Neural progenitor cell (in vitro differentiated cells): ENCODE data around the gene LRWD1. TPM values are rescaled to one million over a fixed set of nuclear protein-coding genes. Genes with fewer than 3 reads are reported as not detected.

Experiments used
- DNase-seq: peaks from one replicate; pipeline ENCODE4 v3.0.0-alpha.2; 2016; ENCODE audit warnings: low spot score
- H2AFZ ChIP-seq: fragments of 200-600 bp; sonication (generic); replicated peaks from 2 replicates; pipeline ENCODE4 v1.6.1; 2016; ENCODE audit warnings: antibody characterized with exemption
- H3F3A ChIP-seq: fragments of 200-600 bp; sonication (generic); 2 replicates; pipeline ENCODE4 v1.6.1; 2016; ENCODE audit warnings: antibody characterized with exemption, low read depth
- H3K27ac ChIP-seq: fragments of 200-600 bp; sonication (generic); 2 replicates; pipeline ENCODE4 v1.5.1; 2016; ENCODE audit warnings: mild to moderate bottlenecking
- H3K27me3 ChIP-seq: fragments of 200-600 bp; sonication (generic); 2 replicates; pipeline ENCODE4 v1.6.1; 2016; ENCODE audit warnings: mild to moderate bottlenecking, moderate library complexity
- H3K36me3 ChIP-seq: fragments of 200-600 bp; sonication (generic); 2 replicates; pipeline ENCODE4 v1.5.1; 2016
- H3K4me1 ChIP-seq: fragments of 200-600 bp; sonication (generic); 2 replicates; pipeline ENCODE4 v1.6.1; 2016; ENCODE audit warnings: mixed run types
- H3K4me2 ChIP-seq: fragments of 200-600 bp; sonication (generic); 2 replicates; pipeline ENCODE4 v1.6.1; 2016
- H3K4me3 ChIP-seq: fragments of 200-600 bp; sonication (generic); 2 replicates; pipeline ENCODE4 v1.5.1; 2016
- H3K79me2 ChIP-seq: fragments of 200-600 bp; sonication (generic); 2 replicates; pipeline ENCODE4 v1.6.1; 2016; ENCODE audit warnings: low read depth
- H3K9ac ChIP-seq: fragments of 200-600 bp; sonication (generic); 2 replicates; pipeline ENCODE4 v1.6.1; 2016
- H3K9me3 ChIP-seq: fragments of 200-600 bp; sonication (generic); 2 replicates; pipeline ENCODE4 v1.5.1; 2016; ENCODE audit warnings: low read depth
- H4K20me1 ChIP-seq: fragments of 200-600 bp; sonication (generic); 2 replicates; pipeline ENCODE4 v1.6.1; 2016; ENCODE audit warnings: low read depth
- H3K27ac Mint-ChIP-seq: 3 replicates; pipeline ENCODE4 v1.8.0; 2021; ENCODE audit warnings: mixed read lengths
- H3K27me3 Mint-ChIP-seq: 2 replicates; pipeline ENCODE4 v1.8.0; 2022; ENCODE audit warnings: low read depth, mild to moderate bottlenecking, inconsistent platforms, moderate library complexity, mixed read lengths; ENCODE audit not compliant: insufficient read depth
- H3K36me3 Mint-ChIP-seq: 3 replicates; pipeline ENCODE4 v1.8.0; 2021; ENCODE audit warnings: mixed read lengths
- H3K4me1 Mint-ChIP-seq: 3 replicates; pipeline ENCODE4 v1.8.0; 2021; ENCODE audit warnings: mixed read lengths
- H3K4me3 Mint-ChIP-seq: 3 replicates; pipeline ENCODE4 v1.8.0; 2021; ENCODE audit warnings: mild to moderate bottlenecking, moderate library complexity, mixed read lengths
- H3K9me3 Mint-ChIP-seq: 3 replicates; pipeline ENCODE4 v1.8.0; 2020; ENCODE audit warnings: mixed read lengths
- CTCF ChIP-seq: fragments of 200-600 bp; sonication (generic); IDR thresholded peaks from 2 replicates; pipeline ENCODE4 v1.5.1; 2017; ENCODE audit warnings: antibody characterized with exemption, mild to moderate bottlenecking
- EZH2 ChIP-seq: fragments of 200-600 bp; sonication (generic); IDR thresholded peaks from 2 replicates; pipeline ENCODE4 v1.6.1; 2017; ENCODE audit warnings: antibody characterized with exemption, mild to moderate bottlenecking, moderate library complexity
- EZH2phosphoT487 ChIP-seq: fragments of 200-600 bp; sonication (generic); IDR thresholded peaks from 2 replicates; pipeline ENCODE4 v1.6.1; 2017; ENCODE audit warnings: antibody characterized with exemption
- total RNA-seq: library from RNA; depleted of rRNA; stranded (reverse); fragments of >200 nt; gene quantifications from 2 replicates; pipeline ENCODE4 v1.2.3, GENCODE V29; 2015; ENCODE audit warnings: low replicate concordance

The LRWD1 gene
- total RNA-seq, 1 donor from 2014 or later: 16.9 TPM

GRCh38 chr7:102426268-102427018 lies 38.3 kb upstream of the LRWD1 start:
- H3K36me3 ChIP-seq: no peaks in the 10 kb centered on the region
- DNase-seq: no peak
- TF ChIP-seq CTCF: no peak
- no peak overlapping the region for H3K4me3 ChIP-seq
- no peaks in the 10 kb centered on the region for H3K79me2 ChIP-seq
- no peak overlapping the region for H3K27ac Mint-ChIP-seq
- H3K9ac ChIP-seq: no peak overlapping the region
- H3K9me3 ChIP-seq: no peaks in the 10 kb centered on the region
- H3K27me3 Mint-ChIP-seq: peaks cover 7% of the 10 kb centered on the region
- H3K4me1 ChIP-seq: no peaks in the 10 kb centered on the region
- peaks cover 18% of the 10 kb centered on the region for H3K36me3 Mint-ChIP-seq
- no peaks in the 10 kb centered on the region for H3K9me3 Mint-ChIP-seq
- H2AFZ ChIP-seq: no peak overlapping the region
- H3K4me1 Mint-ChIP-seq: peaks cover 16% of the 10 kb centered on the region
- no peaks in the 10 kb centered on the region for H3K27me3 ChIP-seq
- H4K20me1 ChIP-seq: peaks cover 11% of the 10 kb centered on the region
- peaks cover 2% of the 10 kb centered on the region for H3F3A ChIP-seq
- H3K4me3 Mint-ChIP-seq: no peak overlapping the region
- H3K4me2 ChIP-seq: no peak overlapping the region
- H3K27ac ChIP-seq: no peak overlapping the region

DNA sequence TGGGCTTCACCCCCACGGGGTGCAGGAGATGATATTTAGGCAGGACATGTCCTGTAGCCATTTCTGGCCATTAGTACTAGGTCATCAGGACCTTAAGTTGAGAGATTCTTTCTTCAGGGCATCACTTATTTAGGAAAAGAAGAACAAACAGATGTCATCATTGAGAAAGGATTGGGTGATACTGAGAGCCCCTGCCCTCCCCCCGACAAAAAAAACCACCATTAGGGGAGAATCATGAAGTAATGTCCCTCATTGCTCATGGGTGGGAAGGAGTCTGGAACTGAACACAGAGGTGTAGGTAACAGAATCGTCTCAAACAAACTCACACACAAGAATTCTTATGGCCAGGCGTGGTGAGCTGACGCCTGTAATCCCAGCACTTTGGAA lies 37.8 kb upstream of the LRWD1 start:
- Histone ChIP-seq H3K27ac (no peak overlapping the region), H3F3A (peaks cover 8% of the 10 kb centered on the region), H2AFZ (no peak overlapping the region), H3K79me2 (no peaks in the 10 kb centered on the region), H3K9me3 (no peaks in the 10 kb centered on the region), H3K9ac (no peak overlapping the region), H3K4me2 (no peak overlapping the region), H3K27me3 (no peaks in the 10 kb centered on the region), H3K4me3 (no peak overlapping the region), H4K20me1 (peaks cover 11% of the 10 kb centered on the region), H3K36me3 (no peaks in the 10 kb centered on the region), H3K4me1 (no peaks in the 10 kb centered on the region)
- DNase-seq: no peak
- no peak overlapping the region for H3K27ac Mint-ChIP-seq
- peaks cover 7% of the 10 kb centered on the region for H3K27me3 Mint-ChIP-seq
- peaks cover 14% of the 10 kb centered on the region for H3K36me3 Mint-ChIP-seq
- H3K4me1 Mint-ChIP-seq: peaks cover 21% of the 10 kb centered on the region
- TF ChIP-seq EZH2: no peak
- no peak for TF ChIP-seq CTCF
- no peak for TF ChIP-seq EZH2phosphoT487
- H3K9me3 Mint-ChIP-seq: no peaks in the 10 kb centered on the region
- H3K4me3 Mint-ChIP-seq: no peak overlapping the region

GRCh38 chr7:102429141-102429899 lies 35.5 kb upstream of the LRWD1 start:
- TF ChIP-seq CTCF (no peak), EZH2phosphoT487 (no peak), EZH2 (no peak)
- H3K4me2 ChIP-seq: no peak overlapping the region
- no peaks in the 10 kb centered on the region for H3K36me3 ChIP-seq
- H4K20me1 ChIP-seq: peaks cover under 1% of the 10 kb centered on the region
- no peak overlapping the region for H3K9ac ChIP-seq
- peaks cover 4% of the 10 kb centered on the region for H3K79me2 ChIP-seq
- peaks cover 12% of the 10 kb centered on the region for H3K36me3 Mint-ChIP-seq
- H2AFZ ChIP-seq: no peak overlapping the region
- no peak overlapping the region for H3K4me3 ChIP-seq
- DNase-seq: no peak
- H3K27ac Mint-ChIP-seq: no peak overlapping the region
- H3K27me3 Mint-ChIP-seq: peaks cover 6% of the 10 kb centered on the region
- H3K27me3 ChIP-seq: no peaks in the 10 kb centered on the region
- H3F3A ChIP-seq: peaks cover 19% of the 10 kb centered on the region
- H3K4me3 Mint-ChIP-seq: no peak overlapping the region
- H3K4me1 ChIP-seq: peaks cover 4% of the 10 kb centered on the region
- no peak overlapping the region for H3K27ac ChIP-seq
- peaks cover 22% of the 10 kb centered on the region for H3K4me1 Mint-ChIP-seq
- H3K9me3 ChIP-seq: no peaks in the 10 kb centered on the region
- H3K9me3 Mint-ChIP-seq: no peaks in the 10 kb centered on the region
